ENCODE results near the gene TYMS.

GRCh38 chr18:629269-630150, 27.9 kb upstream of the TYMS start:
- TF ChIP-seq TARDBP (IDR thresholded peaks at IDR 0.05) (no peak), L3MBTL2 (conservative IDR thresholded peaks at IDR 0.05) (no peak), FOXM1 (IDR thresholded peaks at IDR 0.05; ENCODE audit: borderline replicate concordance) (no peak), SP1 (IDR thresholded peaks at IDR 0.05) (no peak)

Measured in HEK293T (cell line).